Subcutaneous abdominal adipose tissue (tissue), 5 donors: ENCODE measurements around the gene CFI.
A peak's percentile ranks its signal among the peaks of the same experiment; 100 is the strongest.

ENCODE experiments used
- H3K27ac ChIP-seq: one replicate; pipeline ENCODE4 v1.7.0; 2013; ENCODE audit warnings: low read depth, mild to moderate bottlenecking, inconsistent platforms, low read length, moderate library complexity
- H3K27me3 ChIP-seq, 5 donors: one replicate each; pipeline ENCODE4 v1.7.0; 2013; ENCODE audit warnings: low read length in 5 of 5, inconsistent platforms in 1 of 5; ENCODE audit not compliant: control insufficient read depth in 5 of 5, insufficient read depth in 4 of 5
- H3K36me3 ChIP-seq, 5 donors: one replicate each; pipeline ENCODE4 v1.7.0; 2013; ENCODE audit warnings: low read length in 5 of 5; ENCODE audit not compliant: control insufficient read depth in 5 of 5, insufficient read depth in 5 of 5
- H3K4me1 ChIP-seq, 5 donors: one replicate each; pipeline ENCODE4 v1.7.0; 2013; ENCODE audit warnings: low read length in 5 of 5, mild to moderate bottlenecking in 3 of 5, moderate library complexity in 1 of 5; ENCODE audit not compliant: control insufficient read depth in 5 of 5, insufficient read depth in 5 of 5
- H3K4me3 ChIP-seq, 5 donors: one replicate each; pipeline ENCODE4 v1.7.0; 2013; ENCODE audit warnings: low read length in 5 of 5, low read depth in 1 of 5
- H3K9ac ChIP-seq, 5 donors: one replicate each; pipeline ENCODE4 v1.7.0; 2013; ENCODE audit warnings: low read length in 5 of 5, mild to moderate bottlenecking in 4 of 5, moderate library complexity in 3 of 5
- H3K9me3 ChIP-seq, 5 donors: one replicate each; pipeline ENCODE4 v1.7.0; 2013; ENCODE audit warnings: low read length in 5 of 5; ENCODE audit not compliant: control insufficient read depth in 5 of 5
- donor health status: healthy.
- donor health status: healthy.
- donor health status: healthy.
- donor health status: healthy.
- donor health status: healthy.

Gene CFI

DNA sequence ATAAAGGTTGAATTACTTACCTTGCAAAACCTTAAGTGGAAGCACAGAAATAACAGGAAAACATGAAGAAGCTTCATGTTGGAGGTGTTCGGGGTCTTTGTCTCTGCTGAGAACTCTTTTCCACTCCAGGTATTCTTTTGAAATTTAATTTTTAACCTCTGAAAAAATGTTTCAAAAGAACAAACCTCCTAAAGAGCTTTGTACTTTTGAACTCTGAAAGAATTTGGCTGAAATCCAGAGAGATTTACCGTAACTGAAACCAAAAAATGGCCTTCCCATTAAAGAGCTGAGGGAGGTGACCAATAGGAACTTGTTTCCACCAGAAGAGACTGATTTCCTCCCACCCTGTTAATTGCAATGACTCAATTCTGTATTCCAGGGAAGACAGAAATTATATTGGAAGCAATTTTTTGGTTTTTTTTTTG lies at the start of gene CFI:
Gene CFI (minus strand): TSS at position 105 of the 425 bp plus-strand sequence. CDS start 28 bp downstream, at position 77.
- Histone ChIP-seq H3K9ac (peak within 1 kb of the TSS in 2 of 5 donors; percentile 49 to 66), H3K4me3 (peak within 1 kb of the TSS in 4 of 5 donors; percentile 9 to 53 (median 48)), H3K36me3 (no peaks in the 10 kb centered on the region), H3K4me1 (peaks cover 0 to 4% (median 0%) of the 10 kb centered on the region in 5 donors), H3K27ac (no peak within 1 kb of the TSS), H3K9me3 (no peaks in the 10 kb centered on the region), H3K27me3 (no peaks in the 10 kb centered on the region)

DNA sequence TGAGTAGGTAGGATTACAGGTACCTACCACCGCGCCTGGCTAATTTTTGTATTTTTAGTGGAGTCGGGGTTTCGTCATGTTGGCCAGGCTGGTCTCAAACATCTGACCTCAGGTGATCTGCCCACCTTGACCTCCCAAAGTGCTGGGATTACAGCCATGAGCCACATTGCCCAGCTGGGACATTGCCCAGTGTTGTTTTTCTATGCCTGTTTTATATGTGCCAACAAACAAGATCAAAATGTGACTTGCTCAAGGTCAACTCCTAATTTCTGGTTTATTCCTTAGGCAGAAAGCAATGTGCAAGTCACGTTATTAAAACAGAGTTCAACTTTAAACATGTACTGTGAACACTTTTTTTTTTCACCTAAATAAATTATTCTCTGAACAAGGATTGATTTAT lies 48.8 kb upstream of the CFI start:
- H3K4me3 ChIP-seq: no peak overlapping the region
- no peaks in the 10 kb centered on the region for H3K4me1 ChIP-seq
- no peaks in the 10 kb centered on the region for H3K9me3 ChIP-seq
- no peak overlapping the region for H3K9ac ChIP-seq
- H3K27ac ChIP-seq: no peak overlapping the region
- no peaks in the 10 kb centered on the region for H3K36me3 ChIP-seq
- no peaks in the 10 kb centered on the region for H3K27me3 ChIP-seq

DNA sequence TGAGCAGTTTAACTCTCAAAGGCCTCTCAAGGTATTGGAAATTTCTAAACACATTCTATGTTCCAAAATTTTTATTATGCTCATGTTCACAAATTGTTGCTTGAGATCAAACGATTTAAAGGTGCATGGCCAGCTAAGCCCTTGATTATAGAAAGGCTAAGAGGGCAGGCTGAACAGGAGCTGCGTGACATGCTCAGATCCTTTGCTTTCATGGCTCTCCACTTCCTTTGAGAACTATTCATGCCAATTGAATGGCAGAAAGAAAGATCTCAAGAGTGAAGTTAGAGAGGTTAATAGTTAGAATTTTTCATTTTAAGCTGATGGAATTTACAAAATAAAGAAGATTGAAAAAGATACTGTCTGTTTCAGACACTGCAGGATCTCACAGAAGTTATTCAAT lies 46.7 kb upstream of the CFI start:
- no peak overlapping the region for H3K27ac ChIP-seq
- no peaks in the 10 kb centered on the region for H3K9me3 ChIP-seq
- H3K27me3 ChIP-seq: no peaks in the 10 kb centered on the region
- H3K4me3 ChIP-seq: no peak overlapping the region
- H3K36me3 ChIP-seq: no peaks in the 10 kb centered on the region
- H3K4me1 ChIP-seq: no peaks in the 10 kb centered on the region
- H3K9ac ChIP-seq: no peak overlapping the region

DNA sequence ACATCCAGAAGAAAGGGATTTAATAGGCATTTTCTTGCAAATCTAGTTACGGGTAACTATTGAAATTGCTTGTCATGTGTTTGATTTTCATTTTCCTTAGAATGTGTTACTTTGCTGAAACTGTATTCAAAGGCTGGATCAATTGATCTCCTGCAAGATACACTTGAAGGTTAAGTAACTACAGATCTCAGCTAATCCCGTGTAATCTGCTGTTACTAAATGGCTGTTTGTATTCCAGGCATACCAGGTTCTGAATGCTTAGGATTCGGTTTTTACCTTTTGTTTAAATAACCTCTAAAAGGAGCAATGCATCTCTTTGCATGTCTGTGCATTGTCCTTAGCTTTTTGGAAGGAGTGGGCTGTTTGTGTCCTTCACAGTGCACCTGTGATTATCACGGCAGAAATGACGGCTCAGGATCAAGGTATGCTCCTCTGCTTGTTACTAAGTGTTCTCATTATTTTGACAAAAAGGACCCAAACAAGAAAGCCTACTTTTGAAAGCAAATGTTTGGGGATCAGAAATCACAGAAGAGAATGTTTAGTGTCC lies 46.2 kb upstream of the CFI start, which contains the start of gene LRIT3:
Gene LRIT3 (plus strand): TSS at position 212 of the 547 bp plus-strand sequence. CDS start 95 bp downstream, at position 307.
- no peaks in the 10 kb centered on the region for H3K9me3 ChIP-seq
- H3K4me3 ChIP-seq: no peak within 1 kb of the TSS
- no peak within 1 kb of the TSS for H3K9ac ChIP-seq
- H3K27me3 ChIP-seq: no peaks in the 10 kb centered on the region
- no peaks in the 10 kb centered on the region for H3K4me1 ChIP-seq
- H3K36me3 ChIP-seq: no peaks in the 10 kb centered on the region
- H3K27ac ChIP-seq: no peak within 1 kb of the TSS

DNA sequence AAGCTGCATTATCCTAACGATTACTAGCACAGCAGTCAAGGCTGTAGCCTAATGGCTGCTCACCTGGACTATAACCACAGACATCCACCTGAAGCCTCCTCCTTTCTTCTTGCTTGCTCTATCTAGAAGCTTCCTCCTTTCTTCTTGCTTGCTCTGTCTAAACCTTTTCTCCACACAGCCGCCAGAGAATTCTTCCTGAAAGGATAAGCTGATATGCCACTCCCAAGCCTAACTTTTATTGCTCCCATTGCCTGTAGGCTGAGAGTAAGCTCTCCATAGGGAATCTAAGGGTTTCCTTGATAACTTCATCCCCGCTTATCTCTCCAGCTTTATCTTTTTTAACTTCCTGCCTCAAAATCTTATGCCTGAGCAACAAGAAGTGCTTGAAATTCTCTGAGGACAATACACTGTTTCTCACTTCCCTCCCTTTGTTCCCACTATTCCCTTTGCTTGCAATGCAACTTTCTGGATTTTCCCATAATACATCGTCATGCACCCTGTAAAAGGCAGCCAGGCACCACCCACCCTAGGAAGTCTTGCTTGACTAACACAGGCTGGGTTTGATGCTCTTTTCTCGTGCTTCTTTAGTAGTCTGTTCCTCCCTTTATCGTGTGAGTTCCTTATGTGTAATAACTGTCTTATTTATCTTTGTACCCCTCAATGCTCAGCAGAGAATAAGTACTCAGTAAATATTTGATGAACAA lies 44.7 kb upstream of the CFI start:
- Histone ChIP-seq H3K27me3 (no peaks in the 10 kb centered on the region), H3K9ac (no peak overlapping the region), H3K4me1 (no peaks in the 10 kb centered on the region), H3K9me3 (no peaks in the 10 kb centered on the region), H3K27ac (no peak overlapping the region), H3K36me3 (no peaks in the 10 kb centered on the region), H3K4me3 (no peak overlapping the region)

DNA sequence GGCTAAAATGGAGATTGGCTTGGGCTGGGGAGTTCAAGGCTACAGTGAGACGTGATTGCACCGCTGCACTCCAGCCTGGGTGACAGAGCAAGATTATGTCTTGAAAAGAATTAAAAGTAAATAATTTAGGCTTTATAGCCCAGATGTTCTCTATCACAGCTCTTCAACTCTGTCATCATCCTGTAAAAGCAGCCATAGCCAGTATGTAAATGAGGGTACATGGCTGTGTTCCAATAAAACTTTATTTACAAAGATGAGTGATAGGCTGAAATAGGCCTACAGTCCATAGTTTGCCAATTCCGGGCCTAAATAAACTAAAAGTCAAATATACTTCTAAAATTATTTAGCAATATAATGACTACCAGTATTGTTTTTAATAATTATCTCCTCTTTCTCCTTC lies 35.2 kb upstream of the CFI start:
- no peaks in the 10 kb centered on the region for H3K4me1 ChIP-seq
- no peaks in the 10 kb centered on the region for H3K9me3 ChIP-seq
- no peak overlapping the region for H3K9ac ChIP-seq
- H3K36me3 ChIP-seq: no peaks in the 10 kb centered on the region
- H3K27ac ChIP-seq: no peak overlapping the region
- H3K27me3 ChIP-seq: no peaks in the 10 kb centered on the region
- no peak overlapping the region for H3K4me3 ChIP-seq

DNA sequence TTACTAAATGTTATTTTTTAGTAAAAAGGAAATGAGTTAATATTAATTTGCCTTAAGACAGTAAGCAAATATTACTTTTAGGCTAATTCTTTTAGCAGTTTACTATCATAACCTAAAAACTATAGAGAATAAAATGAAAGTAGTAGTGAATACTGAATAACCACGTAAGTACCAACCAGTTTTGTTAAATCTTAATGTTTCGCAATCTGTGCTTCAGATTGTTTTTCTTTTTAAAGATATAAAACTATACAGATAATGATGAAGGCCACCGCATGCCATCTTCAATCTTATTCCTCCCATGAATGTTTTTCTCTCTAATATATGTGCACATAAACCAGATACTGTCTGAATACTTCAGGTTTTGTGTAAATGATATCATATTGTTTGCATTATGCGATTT lies 32.0 kb upstream of the CFI start:
- Histone ChIP-seq H3K9me3 (no peaks in the 10 kb centered on the region), H3K36me3 (no peaks in the 10 kb centered on the region), H3K9ac (no peak overlapping the region), H3K4me3 (no peak overlapping the region), H3K4me1 (no peaks in the 10 kb centered on the region), H3K27me3 (no peaks in the 10 kb centered on the region), H3K27ac (no peak overlapping the region)

DNA sequence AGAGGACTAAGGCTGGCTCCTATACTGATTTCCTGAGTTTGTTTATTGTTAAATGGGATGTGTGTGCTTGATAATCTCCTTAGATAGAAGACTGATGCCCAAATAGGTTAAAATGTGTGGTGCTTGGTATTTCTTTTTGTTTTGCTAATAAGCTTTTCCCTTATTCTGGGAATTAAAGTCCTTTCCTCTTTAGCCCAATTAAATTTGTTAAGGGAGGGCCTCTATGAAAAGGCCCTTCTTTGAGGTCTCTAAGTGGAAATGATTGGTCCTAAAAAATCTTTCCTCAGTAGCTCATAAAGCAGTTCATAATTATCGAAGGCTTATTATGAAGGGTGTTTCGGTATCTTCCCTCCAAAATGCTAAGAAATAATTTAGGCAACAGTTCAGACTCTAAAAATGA lies 25.9 kb upstream of the CFI start, which contains the start of gene RRH:
Gene RRH (plus strand): TSS at position 301 of the 400 bp plus-strand sequence. CDS start 56 bp downstream, at position 357.
- peaks cover 9 to 24% (median 19%) of the 10 kb centered on the region in 5 donors for H3K36me3 ChIP-seq
- no peaks in the 10 kb centered on the region for H3K4me1 ChIP-seq
- peak within 1 kb of the TSS in 1 of 5 donors; percentile 51 for H3K9ac ChIP-seq
- H3K9me3 ChIP-seq: no peaks in the 10 kb centered on the region
- no peak within 1 kb of the TSS for H3K27ac ChIP-seq
- no peaks in the 10 kb centered on the region for H3K27me3 ChIP-seq
- H3K4me3 ChIP-seq: no peak within 1 kb of the TSS

DNA sequence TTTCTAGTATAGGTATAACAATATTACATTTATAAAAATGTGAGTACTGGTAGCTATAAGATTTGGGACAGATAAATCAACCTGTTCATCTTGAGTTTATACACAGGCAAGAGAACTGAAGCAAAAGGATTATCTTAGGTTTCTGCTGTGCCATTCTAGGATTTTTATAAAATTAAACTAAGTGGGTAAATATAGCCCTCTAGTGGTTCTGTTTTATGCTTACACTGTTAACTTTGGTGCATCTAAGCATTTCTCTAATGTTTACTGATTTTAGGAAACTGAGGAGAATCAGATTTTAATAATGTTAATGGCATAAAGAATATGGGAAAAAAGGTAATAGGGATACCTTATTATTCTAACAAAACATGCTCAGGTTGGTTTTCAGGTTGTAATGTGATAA lies 24.9 kb upstream of the CFI start:
- Histone ChIP-seq H3K27ac (no peak overlapping the region), H3K4me3 (no peak overlapping the region), H3K9ac (no peak overlapping the region), H3K4me1 (no peaks in the 10 kb centered on the region), H3K27me3 (no peaks in the 10 kb centered on the region), H3K9me3 (no peaks in the 10 kb centered on the region), H3K36me3 (peaks cover 14 to 31% (median 24%) of the 10 kb centered on the region in 5 donors)

DNA sequence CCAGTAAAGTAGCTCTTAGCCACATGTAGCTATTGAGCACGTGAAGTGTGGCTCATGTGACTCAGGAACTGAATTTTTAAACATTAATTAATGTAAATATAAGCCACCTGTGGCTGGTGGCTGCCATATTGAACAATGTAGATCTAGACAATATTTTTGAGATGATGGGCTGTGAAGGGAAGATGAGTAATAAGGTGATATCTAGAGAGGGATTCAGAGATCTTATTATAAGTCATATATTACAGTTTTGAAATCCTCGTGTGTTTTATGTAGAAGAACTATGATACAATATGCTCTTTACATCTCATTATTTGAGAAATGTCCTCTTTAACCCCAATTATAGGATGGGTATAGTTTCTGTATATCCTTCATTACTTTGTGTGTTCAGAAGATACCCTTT lies 19.4 kb upstream of the CFI start:
- H3K27ac ChIP-seq: no peak overlapping the region

More for the DNA sequence above, 19.4 kb upstream of the CFI start:
- H3K9me3 ChIP-seq: no peaks in the 10 kb centered on the region
- H3K27me3 ChIP-seq: no peaks in the 10 kb centered on the region
- H3K36me3 ChIP-seq: peaks cover 24 to 45% (median 30%) of the 10 kb centered on the region in 5 donors
- H3K4me1 ChIP-seq: peaks cover 0 to 11% (median 8%) of the 10 kb centered on the region in 5 donors
- H3K4me3 ChIP-seq: no peak overlapping the region
- H3K9ac ChIP-seq: peak overlapping the region in 1 of 5 donors; percentile 17
